VCaP (cell line): ENCODE data around the gene NEK6.

ENCODE experiments used
- H3K27ac ChIP-seq: fragments of 450-650 bp; 2 replicates; pipeline ENCODE4 v1.5.1; 2017
- TF ChIP-seq, protein P1 (sequence below): fragments of 450-650 bp; conservative IDR thresholded peaks from 2 replicates; pipeline ENCODE4 v1.5.1; 2017; ENCODE audit warnings: mild to moderate bottlenecking, moderate library complexity

Gene NEK6

DNA sequence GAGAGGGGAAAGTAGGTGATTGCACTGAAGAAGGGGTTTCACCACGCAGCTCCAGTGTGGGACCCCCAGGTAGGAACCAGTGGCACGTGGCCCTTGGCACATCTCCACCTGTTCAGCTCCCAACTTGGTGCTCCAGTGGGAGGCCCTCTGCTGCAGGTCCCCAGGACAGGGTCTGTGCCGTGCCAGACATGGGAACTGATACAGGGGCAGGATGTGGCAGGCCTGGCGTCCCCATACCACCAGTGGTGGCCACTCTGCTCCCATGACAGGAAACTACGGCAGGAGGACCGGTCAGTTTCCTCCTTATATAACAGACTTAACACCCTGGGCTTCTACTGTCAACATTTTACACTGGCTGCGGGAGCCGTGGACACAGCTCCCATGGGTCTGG lies 90.2 kb downstream of the NEK6 start:
- TF ChIP-seq, protein P1, sequence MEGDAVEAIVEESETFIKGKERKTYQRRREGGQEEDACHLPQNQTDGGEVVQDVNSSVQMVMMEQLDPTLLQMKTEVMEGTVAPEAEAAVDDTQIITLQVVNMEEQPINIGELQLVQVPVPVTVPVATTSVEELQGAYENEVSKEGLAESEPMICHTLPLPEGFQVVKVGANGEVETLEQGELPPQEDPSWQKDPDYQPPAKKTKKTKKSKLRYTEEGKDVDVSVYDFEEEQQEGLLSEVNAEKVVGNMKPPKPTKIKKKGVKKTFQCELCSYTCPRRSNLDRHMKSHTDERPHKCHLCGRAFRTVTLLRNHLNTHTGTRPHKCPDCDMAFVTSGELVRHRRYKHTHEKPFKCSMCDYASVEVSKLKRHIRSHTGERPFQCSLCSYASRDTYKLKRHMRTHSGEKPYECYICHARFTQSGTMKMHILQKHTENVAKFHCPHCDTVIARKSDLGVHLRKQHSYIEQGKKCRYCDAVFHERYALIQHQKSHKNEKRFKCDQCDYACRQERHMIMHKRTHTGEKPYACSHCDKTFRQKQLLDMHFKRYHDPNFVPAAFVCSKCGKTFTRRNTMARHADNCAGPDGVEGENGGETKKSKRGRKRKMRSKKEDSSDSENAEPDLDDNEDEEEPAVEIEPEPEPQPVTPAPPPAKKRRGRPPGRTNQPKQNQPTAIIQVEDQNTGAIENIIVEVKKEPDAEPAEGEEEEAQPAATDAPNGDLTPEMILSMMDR: no peak
- no peak overlapping the region for H3K27ac ChIP-seq

DNA sequence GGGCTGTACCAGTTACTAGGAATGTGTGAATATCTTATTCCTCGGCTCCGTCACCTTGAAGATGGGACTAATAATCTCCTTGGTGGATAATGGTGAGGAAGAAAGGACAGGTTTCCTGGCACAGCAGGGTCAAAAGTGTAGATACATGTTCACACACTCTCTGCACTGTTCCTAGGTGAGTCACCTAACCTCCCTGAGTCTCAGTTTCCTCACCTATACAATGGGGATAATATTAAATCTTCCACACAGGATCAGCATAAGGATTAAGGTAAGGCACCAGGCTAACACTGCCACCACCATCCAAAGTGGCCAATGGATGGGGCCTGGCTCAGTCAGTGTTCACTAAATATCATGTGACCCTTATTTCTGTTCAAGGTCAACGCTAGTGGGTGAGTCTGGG lies 90.6 kb downstream of the NEK6 start:
- no peak overlapping the region for H3K27ac ChIP-seq
- TF ChIP-seq, protein P1: no peak

DNA sequence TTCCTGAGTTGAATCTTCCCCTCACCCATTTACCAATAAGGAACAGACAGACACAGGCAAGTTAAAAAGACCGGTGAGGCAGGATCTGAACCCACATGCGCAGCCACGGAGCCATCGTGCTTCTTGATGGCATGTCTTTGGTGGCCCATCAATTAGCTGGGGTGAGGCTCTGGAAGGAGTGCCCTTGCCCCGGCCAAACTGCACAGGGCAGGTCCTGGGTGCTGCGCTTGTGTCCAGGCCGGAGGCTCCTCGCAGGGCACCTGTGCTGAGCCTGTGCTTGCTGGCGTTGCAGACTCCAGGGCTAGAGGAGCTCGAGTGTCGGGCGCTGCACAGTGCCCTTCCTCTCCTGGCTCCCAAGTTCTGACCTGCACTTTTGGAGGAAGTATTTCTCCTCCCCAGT lies 91.1 kb downstream of the NEK6 start:
- no peak overlapping the region for H3K27ac ChIP-seq
- TF ChIP-seq, protein P1: no peak

DNA sequence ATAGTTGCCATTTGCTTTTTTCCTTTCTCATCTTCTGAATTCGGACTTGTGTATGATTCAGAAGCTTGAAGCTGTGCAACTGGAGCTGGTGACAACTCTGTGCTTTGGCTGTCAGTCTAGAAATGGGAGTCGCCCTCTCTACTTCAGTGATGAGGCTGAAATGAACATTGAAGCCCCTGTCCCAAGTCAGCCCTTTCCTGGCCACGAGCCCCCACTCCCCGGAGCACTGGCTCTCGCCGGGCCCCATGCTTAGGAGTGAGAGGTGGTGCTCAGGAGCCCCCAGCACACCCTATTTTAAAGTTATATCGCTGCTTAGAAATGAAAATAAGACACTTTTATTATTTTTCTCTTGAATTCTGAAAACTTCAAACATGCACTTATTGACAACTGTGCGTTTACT lies 91.5 kb downstream of the NEK6 start:
- TF ChIP-seq, protein P1: no peak
- no peak overlapping the region for H3K27ac ChIP-seq

DNA sequence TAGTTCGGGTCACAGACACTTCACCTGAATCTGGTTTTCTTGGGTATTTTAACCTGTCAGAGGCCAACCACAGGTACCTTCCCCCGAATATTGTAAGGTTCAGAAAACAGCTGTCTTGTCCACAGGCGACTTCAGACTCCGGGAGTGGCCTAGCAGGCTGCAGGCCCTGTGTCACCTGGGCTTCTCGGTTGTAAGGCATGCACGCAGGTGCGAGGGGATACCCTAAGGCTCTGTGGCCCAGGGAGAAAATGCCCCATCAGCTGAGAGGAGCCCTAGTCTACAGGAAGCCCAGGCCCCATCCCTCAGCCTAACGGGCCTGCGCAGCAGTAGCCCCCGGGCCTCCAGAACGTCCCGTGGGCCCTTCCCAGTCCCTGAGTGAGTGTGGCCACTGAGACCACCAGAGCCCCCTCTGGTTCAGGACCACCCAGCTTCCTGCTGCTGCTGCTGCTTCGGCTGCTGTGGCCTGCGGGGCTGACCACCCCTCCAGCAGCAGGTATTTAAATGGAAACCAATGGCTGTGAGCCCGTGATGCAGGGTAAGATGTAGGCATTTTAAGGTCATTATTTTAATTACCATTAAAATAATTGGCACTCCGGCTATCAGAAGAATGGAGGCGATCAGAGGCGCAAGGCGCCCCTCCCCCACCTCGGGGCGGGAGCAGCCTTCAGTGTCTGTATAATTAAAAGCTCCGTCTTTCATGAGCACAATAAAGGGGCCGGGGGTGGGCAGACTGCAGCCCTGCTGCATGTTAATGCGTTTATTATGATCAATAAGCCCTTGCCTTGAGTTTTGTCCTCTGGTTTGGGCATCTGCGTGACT lies 92.1 kb downstream of the NEK6 start:
- TF ChIP-seq, protein P1: no peak

DNA sequence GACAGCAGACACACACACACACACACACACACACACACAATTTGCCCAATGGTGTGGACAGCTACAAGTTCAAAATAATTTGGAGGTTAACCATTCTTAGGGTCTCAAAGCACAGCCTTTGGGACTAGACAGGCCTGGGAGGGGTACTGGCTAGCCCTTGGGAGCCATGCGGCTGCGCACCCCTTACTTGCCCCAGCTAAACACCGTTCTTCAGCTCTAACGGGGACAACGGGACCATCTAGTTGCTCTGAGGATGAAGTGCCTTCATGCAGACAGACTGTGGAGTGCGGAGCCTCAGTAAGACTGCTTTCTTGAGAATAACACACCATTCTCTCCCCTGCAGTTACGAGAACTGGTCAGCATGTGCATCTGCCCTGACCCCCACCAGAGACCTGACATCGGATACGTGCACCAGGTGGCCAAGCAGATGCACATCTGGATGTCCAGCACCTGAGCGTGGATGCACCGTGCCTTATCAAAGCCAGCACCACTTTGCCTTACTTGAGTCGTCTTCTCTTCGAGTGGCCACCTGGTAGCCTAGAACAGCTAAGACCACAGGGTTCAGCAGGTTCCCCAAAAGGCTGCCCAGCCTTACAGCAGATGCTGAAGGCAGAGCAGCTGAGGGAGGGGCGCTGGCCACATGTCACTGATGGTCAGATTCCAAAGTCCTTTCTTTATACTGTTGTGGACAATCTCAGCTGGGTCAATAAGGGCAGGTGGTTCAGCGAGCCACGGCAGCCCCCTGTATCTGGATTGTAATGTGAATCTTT lies 92.9 kb downstream of the NEK6 start:
- TF ChIP-seq, protein P1: no peak
- H3K27ac ChIP-seq: no peak overlapping the region

More for the DNA sequence above, 92.1 kb downstream of the NEK6 start:
- H3K27ac ChIP-seq: no peak overlapping the region

DNA sequence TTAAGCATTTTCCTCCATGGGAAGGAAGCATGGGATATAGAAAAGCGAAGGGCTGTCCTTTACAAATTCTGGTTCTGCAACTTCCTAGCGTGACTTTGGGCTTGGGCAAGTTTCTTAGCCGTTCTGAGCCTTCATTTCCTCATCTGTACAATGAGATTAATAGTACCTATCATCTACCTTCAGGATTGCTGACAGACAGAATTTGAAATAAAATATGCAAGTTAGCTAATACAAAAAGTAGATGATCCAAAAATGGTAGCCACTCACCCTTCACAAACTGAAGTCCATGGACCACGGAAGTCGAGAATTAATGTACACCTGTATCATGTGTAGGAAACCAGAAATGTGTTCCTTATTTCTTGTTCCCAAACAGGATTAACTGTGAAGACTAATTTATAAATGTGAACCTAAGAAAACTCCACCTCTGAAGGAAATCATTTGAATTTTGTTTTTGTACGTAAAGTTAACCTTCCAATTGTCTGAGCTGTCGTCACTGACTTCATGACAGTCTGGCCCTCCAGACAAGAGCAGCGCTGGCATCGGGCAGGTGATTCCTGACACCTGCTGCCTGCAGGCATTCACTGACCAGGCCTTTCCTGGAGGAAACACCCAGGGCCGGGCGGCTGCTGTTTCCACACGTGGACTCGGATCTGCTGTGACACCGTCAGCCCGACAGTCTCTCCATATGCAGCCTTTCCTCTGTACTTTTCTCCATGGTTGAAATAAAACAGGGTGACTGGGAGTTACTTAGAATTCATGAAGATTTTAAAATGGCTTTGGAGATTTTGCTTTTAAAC lies 94.1 kb downstream of the NEK6 start:
- TF ChIP-seq, protein P1: no peak
- H3K27ac ChIP-seq: no peak overlapping the region
